GM21529 (cell line): ENCODE measurements around the gene PC.

ENCODE experiments used
- ATAC-seq: cut with Tn5 transposase; IDR thresholded peaks from one replicate; pipeline ENCODE4 v1.9.1; 2021; ENCODE audit not compliant: unreplicated experiment

The PC gene

DNA sequence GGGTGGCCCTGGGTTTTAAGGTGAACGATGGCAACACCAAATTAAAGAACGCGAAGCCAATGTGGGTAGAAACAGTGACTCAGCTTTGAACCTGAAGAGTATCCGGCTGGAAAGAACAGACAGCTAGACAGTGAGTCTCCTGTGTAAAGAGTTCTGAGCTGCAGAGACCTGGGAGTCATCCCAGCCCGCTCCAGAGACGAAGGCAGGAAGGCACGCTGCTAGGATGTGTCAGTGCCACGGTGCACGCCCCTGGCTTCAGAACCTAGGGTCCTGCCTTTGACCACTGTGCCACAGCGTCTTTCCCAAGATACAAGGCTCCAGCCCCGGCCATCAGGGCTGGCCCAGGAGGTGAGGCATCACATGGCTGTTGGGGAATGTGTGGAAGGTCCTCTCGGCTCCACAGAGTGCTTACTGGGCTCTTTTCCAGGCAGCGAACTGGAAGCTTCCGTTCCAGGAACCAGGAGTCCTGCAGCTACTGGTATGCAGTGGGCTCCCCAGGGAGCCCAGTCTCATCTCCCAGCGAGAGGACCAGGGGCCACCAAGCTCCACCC, 71.4 kb downstream of the PC start:
- ATAC-seq, result no peak

DNA sequence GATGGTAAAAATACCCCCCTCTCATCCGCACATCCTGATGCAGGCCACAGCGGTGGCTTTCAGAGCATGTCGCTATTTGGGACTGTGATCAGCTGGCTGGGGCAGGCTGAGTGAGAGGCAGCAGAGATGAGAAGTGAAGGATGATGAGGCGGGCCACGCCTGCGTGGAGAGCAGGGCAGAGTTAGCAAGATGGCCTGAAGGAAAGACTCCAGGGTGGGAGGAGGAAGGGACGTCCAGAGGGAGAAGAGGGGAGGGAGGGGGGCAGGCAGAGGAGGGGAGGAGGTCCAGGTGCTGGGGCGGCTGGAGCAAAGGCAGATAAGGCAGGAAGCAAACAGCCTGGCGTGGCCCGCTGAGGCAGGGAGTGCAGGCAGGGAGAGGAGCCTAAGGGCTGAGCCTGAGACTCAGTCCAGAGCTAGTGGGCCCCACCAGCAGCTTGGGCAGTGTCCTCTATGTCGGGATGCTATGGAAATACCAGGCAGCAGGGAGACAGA, 72.2 kb downstream of the PC start:
- ATAC-seq, result no peak

DNA sequence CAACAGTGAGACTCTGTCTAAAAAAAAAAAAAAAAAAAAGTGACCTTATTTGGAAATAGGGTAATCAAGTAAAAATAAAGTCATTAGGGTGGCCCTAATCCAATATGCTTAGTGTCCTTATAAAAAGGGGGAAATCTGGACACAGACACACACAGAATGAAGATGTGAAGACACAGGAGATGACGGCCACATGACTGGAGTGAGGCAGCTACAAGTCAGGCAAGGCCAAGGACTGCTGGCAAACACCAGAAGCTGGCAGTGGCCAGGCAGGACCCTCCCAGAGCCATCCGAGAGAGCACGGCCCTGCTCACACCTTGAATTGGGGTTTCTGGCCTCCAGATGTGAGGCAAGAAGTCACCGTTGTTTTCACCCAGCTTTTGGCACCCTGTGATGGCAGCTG, 72.7 kb downstream of the PC start:
- no peak for ATAC-seq

DNA sequence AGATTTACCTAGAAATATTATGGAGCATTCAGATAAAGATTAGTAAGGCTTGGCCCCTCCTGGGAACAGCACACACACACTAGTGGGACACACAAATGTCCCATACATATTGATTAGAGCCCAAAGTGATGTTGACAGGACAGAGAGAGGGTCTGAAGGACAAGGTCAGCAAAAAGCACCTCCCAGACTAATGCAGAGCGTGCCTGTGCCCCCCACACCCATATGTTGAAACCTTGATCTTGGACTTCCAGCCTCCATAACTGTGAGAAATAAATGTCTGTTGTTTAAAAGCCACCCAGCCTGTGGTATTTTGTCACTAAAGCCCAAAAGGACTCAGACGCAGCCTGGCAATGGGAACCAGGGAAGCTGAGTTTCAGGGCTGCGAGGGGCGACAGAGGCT, 73.7 kb downstream of the PC start:
- ATAC-seq, result no peak

DNA sequence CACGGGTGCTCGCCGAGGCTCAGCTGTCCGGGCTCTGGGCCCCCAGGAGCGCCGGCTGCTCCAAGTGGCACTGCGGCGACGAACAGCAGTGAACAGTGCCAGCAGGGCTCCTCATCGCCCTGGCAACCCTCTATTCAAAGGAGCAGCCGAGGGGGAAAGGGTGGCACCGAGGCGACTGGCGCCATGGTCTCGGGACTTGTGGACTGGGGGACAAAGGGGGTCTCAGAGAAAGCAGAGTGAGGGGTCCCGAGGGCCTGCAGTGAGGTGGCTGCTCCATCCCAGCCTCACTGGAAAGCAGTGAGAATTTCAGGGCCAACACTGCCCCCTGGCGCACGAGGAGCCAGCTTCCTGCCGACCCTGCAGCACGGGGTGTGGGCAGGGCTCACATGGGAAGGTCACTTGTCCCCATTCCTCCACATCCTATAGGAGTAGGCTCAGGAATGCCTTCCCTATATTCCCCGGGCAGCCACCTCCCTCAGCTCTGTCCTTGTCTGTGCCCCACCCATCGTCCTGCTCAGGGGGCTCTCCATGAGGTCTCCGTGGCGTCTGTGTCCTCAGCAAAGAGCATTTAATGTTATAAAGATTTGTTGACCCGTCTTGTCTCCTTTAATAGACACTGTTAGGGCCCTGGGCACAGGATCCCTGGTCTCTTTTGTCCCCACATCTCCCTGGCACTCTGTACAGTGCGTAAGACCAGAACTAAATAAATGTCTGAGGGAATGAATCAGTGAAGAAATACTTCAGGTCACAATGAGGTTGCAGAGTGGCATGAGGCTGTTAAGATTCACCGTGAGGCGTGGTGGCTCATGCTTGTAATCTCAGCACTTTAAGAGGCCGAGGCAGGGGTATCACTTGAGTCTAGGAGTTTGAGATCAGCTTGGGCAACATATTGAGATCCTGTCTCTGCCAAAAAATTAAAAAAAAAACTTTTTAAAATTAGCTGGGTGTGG, 74.9 kb downstream of the PC start:
- ATAC-seq, result no peak

DNA sequence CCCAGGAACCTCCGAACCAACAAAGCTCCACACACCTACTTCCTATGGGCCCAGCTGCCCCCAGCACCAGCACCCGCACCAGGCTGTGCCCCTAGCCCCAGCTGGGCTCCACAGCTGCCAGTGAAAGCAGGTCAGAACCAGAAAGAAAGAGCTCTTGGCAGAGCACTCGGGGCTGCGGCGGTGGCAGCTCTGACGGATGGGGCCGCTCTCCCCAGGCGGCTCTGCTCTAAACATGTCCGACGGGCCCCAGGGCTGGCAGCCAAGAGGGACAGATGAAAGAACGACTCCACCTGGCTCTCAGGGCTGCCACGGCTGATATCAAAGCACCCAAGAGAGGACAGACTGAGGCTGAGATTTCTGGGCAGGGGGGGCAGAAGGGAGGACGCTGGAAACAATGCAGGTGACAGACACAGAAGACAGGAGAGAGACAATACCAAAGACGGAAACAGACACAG, 75.6 kb downstream of the PC start:
- ATAC-seq, result no peak

DNA sequence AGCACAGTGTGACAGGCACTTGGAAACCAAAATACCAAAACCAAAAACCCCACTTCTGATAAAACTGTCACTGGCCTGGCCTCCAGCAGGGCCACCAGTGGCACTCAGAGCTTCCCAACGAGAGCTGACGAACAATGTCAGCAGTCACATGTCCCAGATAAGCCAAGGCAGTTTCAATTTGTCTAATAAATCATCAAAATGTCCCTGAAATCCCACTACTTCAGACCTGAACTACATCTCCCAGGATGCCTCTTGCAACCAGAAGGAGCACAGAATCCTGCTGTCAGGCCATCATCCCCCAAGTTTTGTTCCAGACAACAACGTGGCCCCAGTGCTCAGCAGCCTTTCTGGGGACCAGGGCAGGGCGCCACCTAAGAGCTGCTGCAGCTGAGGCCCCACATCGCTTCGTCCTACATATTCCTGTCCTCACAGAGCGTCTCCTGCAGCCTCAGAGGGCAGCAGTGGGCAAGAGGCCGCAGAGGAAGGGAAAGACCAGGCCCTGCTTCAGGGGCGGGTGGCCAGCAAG, 76.2 kb downstream of the PC start:
- no peak for ATAC-seq

DNA sequence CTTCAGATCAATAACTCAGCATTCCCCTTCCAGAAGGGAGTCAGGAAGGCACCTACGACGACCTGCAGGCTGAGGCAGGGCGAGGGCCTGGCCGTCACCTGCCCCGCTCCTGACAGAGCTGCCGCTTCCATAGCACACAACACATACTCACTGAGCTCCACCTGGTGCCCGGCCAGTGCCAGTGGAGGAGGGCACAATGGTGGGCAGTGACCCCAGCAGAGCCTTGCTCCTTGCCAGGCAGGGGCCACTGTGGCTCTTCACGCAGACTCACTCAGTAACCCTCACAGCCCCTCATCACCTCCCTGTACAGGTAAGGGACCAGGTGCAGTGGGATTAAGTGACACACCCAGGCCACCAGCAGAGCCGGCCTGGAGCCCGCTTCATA, 76.7 kb downstream of the PC start:
- no peak for ATAC-seq

DNA sequence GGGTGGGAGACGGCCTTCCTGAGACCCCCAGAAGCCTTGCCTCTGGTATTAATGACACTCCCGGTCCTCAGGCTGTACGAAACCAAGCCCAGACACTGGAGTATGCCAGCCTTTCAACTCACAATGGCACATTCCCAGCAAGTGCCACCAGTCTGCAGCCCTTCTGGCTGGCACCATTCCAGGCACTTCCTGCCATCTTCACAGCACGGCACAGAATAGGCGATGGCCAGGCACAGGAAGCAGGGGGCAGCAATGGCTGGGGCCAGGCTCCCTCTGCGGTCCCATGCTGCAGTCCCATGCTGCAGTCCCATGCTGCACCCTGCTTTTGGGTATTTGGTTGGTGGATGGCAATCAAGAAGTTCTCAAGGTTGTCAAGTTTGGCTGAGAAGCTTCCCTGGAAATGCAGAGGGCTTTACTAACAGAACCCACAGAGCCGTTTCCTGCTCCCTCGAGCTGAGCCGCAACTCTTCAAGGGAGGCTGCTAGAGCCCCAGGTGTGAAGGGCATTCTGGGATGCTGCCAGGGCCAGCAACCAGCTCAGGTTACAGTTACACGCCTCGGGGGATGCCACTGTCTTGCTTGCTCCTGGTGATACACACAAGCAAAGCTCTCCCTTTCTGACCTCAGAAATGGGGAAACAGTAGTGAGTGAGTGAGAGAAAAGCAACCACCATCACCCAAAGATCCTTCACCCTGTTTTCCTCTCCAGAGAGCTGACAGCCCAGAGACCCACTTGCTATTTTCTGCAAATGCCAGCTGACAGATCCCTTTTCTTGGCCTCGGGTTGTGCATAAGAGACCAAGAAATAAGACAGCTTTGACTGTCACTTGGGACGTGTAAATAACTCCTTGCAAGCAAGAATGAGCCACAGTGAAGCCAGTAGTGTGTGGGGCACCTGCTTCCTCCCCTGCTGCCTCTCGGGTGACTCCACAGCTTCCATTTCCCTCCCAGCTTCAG, 77.4 kb downstream of the PC start:
- no peak for ATAC-seq

DNA sequence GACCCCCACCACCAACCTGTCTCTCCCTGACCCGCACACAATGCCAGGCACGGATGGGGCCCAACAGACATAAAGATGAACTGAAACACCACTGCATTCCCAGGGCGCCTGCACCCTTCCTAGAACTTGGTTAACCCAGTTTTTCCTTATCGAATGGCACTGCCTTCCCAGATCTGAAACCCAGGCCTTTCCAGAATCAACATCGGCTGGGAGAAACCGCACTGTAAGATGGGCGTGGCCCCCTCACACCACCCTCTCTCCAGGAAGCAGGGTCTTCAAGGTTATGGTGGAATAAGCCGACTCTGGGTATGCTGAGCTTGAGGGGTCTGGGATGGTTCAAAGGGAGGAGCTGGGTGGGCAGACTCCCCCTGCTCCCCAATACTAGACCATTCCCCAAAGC, 78.2 kb downstream of the PC start:
- ATAC-seq, result no peak

DNA sequence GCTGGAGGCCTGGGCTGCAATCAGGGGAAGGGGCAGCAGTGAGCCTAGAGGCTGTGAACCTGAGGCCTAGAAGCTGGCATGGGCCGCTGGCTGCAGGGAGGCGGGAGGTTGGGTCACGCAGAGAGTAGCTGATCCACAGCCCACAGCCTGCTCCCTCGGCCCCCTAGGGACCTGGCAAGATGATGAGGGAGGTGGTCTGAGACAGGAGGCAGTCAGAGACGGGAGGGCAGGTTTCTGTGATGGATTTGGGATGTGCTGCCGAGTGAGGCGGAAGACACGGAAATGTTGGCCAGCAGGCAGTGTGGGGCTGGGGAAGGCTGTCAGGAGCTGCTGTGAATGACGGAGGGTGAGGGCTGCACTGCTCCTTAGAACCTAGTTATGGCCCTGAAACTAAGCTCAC, 78.6 kb downstream of the PC start:
- no peak for ATAC-seq

DNA sequence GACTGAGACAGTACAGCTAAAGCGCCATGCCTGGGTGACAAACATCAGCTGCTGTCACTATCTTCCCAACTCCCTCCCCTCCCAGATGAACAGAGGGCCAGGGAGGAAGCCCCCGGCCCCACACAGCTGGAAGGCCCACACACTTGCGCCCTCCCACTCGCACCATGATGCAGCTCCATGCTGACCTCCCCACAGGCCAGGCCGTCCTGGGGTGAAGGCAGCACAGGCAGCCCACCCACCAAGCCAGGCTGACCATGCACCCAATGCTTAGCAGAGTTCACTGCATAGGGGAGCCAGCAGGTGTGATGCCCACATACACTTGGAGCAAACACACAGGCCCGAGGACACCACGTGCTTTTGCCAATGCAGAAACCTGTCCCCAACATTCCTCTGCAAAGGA, 79.2 kb downstream of the PC start:
- no peak for ATAC-seq

DNA sequence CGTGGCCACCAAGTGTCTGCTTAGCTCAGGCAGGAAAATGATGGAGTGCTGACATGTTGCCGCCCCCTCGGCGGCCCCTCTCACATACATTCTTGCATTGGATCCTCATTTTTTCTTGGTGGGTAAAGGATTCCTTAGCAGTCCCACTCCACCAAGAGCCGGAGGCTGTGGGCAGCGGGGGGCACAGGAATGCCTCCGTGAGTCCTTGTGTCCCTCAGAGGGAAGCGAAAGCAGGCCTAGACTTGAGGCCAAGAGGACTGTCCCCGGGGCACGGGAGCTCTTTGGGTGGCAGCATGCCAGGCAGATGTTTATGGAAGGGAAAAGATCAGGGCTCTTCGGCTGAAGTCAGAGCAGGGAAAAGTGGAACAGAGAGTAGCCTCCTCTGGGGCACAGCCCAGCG, 79.7 kb downstream of the PC start:
- no peak for ATAC-seq

DNA sequence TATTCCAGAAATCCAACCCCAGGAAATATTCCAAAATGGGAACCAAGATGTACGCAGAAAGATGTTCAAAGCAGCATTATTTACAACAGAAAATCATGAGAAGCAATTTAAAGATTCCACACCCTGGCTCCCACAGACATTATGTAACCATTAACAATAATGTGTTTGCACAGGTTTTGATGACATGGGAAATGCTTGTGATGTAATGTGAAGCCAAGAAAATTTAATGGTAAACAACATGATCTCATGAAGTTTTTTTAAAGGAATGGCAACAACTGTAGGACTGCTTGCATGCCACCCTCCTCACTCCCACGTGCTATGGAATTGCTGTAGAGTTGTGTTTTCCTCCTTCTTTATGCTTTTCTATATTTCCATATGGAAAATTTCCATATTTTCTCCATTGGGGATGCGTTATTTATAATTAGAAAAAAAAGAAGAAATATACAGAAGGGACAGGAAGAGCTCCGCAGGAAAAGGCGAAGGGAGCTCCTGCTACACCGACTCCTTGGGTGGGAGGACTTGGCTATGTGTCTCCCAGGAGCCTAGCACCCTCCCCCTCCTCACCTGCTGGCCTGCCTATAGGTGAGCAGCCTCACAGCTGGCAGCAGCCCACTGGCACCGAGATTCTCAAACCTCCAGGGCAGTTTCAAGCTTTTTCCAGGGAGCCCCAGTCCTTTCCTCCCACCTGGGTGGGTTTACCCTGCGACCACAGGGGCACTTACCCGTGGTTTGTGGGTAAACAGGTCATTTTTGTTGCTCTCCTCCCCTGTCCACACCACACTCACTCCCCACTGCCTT, 80.4 kb downstream of the PC start:
- ATAC-seq, result no peak

DNA sequence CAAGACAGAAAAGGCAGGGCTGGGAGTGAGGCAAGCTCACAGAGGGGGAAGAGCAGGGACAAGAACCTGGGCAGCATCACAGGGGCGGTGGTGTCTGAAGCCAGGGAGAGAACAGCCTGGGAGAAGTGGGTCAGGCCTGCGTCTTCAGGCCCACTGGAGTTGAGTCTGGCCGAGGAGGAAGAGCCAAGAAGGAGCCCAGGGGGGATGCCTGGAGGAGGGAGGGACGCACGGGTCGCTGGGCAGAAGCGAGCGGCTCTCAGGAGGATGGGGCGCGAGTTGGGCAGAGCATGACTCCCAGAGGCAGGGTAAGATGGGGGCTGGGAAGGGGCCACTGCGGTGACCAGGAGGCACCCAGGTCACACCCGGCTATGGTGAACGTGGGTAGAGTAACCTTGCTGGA, 82.8 kb downstream of the PC start:
- ATAC-seq, result no peak

DNA sequence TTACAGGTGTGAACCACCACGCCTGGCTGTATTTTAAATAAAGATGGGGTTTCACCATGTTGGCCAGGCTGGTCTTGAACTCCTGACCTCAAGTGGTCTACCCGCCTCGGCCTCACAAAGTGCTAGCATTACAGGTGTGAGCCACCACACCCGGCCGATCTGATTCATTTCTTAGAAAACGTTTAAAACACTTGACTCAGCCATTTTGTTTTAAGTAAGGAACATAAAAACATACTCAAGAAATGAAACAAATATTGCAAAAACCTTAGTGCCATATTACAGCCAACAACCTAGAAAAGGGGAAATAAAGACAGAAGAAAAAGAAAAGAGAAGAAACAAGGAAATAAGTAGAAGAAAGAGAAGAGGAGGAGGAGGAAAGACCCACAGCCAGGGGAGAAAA, 84.0 kb downstream of the PC start:
- no peak for ATAC-seq

DNA sequence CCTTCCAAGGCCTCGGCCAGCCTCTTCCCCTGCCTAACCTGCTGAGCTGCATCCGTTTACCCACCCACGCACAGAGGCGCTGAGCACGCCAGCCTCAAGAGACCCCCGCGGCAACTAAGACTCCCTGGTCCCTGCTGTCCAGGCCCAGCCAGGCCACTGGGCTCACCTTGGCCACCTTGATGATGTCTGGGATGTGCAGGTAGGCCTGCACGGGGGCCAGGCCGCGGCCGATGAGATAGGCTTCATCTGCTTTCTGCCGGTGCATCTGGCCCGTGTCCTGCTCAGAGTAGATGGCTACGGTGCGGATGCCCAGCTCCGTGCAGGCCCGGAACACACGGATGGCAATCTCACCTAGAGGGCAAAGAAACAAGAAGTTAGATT, 86.7 kb downstream of the PC start:
- no peak for ATAC-seq

DNA sequence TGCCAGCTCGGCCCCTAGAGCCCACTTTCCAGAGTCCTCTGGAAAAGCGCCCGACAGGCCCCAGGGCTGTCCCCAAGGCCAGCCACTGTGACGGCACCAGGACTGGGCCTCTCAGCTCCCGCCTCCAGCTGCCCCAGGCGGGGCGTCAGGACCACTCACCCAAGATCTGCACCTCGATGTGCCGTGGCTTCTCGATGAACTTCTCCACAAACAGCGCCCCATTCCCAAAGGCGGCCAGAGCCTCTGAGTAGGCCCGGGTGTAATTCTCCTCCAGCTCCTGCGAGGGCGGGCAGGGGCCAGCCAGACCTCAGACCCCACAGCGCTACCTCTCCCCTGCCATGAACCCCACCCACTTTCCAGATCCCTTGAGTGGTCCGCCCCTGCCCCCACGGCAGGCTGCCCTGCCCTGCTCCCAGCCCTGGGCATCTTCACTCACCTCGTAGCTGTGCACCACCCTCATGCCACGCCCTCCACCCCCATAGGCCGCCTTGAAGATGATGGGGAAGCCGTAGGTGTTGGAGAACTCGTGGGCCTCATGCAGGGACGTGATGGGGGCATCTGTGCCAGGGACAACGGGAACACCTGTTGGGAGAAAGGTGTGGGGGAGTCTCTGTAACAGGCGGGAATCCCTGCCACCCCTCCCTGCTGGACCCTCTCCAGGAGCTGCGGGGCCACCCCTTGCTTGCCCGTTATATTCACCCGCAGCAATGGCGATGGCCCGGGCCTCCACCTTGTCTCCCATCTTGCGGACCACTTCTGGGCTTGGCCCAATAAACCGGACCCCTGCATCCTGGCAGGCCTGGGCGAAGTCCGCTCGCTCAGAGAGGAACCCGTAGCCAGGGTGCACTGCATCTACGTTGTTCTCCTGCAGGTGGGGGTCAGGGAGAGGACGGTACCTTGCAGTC, 87.3 kb downstream of the PC start:
- no peak for ATAC-seq

DNA sequence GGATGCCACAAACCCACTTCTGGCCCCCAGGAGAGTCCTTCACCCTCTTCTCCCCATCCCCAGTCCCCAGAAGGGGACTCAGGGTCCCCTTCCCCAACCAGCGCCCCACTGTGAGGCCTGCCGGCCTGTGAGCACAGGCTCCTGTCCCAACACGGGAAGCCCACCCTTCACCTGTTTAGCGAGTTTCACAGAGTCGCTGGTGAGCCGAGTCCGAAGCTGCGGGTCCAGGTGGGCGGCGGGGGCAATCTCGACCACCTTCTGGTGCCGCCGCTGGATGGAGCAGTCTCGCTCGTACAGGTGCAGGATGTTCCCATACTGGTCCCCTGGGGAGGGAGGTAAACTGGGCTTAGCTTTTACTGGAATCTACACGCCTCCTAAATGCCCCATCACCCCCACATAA, 88.1 kb downstream of the PC start:
- no peak for ATAC-seq

DNA sequence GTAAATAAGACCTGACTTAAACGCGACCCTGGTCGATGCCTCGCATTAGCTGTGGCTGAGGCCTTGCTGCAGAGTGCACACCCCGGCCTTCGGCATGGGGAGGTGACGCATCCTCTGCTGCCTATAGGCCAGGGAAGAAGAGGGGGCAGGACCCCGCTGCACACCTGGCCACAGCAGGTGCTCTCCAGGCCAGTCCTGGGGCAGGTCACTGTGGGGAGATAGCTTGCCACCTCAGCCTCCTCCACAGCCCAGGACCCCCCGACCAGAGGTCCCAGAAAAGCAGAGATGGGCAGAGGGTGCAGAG, 88.7 kb downstream of the PC start:
- no peak for ATAC-seq
